Measurements from ENCODE around the gene KLC3. TPM values are rescaled to one million over a fixed set of nuclear protein-coding genes. Genes with fewer than 3 reads are reported as not detected.

Gene KLC3
- total RNA-seq, 1 experiment from 2014 or later = 4.8 TPM

DNA sequence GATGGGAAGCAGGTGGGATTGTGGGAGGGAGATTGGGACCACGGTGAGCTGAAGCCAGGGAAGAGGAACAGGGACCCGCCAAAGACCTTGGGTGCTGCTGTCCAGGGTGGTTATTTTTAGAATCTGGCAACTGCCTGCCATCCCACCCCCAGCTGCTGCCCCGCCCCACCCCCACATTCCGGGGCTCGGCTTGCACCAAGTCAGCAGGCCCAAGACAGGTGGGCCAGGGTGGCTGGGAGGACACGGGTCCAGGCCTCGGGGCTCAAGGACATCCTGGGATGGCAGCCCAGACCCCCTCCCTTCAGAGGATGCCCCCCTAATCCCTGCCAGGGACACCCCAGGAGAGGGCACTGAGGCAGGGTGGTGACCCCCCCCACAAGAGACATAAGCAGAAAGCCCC lies 18.7 kb upstream of the KLC3 start:
- Histone ChIP-seq H3T11ph (ENCODE audit: low read length) (no peak overlapping the region), H3K27me3 (ENCODE audit: insufficient read depth, low read length) (no peaks in the 10 kb centered on the region), H3K14ac (ENCODE audit: insufficient read depth, low read length) (no peak overlapping the region), H3K4me2 (ENCODE audit: insufficient read depth, insufficient read length, low read length) (no peak overlapping the region), H4K91ac (ENCODE audit: insufficient read length, low read depth, low read length) (no peak overlapping the region), H2AFZ (ENCODE audit: low read length) (no peak overlapping the region), H3K18ac (ENCODE audit: insufficient read length, low read depth, low read length) (no peak overlapping the region), H3K23me2 (ENCODE audit: insufficient read length, low read depth, low read length, poor library complexity, severe bottlenecking) (no peaks in the 10 kb centered on the region), H4K8ac (replicated peaks; ENCODE audit: insufficient read length, low read depth, low read length) (no peak overlapping the region), H3K4ac (ENCODE audit: low read depth, low read length) (no peak overlapping the region), H2BK120ac (ENCODE audit: low read depth, low read length, poor library complexity, severe bottlenecking) (no peak overlapping the region), H3K79me2 (ENCODE audit: insufficient read depth, low read length) (no peaks in the 10 kb centered on the region), H4K5ac (ENCODE audit: insufficient read length, low read depth, low read length) (no peak overlapping the region), H3K9me3 (ENCODE audit: control insufficient read depth, low read depth, low read length) (no peaks in the 10 kb centered on the region), H2AK5ac (ENCODE audit: insufficient read length, low read length) (no peak overlapping the region), H2BK15ac (ENCODE audit: low read depth, low read length) (no peak overlapping the region), H2BK20ac (ENCODE audit: low read depth, low read length, poor library complexity, severe bottlenecking) (no peak overlapping the region), H3K9ac (ENCODE audit: extremely low read depth, insufficient read length, low read length) (no peak overlapping the region), H3K4me1 (ENCODE audit: insufficient read depth, low read length) (no peaks in the 10 kb centered on the region), H4K20me1 (ENCODE audit: control insufficient read depth, insufficient read depth, insufficient read length) (no peaks in the 10 kb centered on the region), H3K27ac (ENCODE audit: insufficient read length, low read depth, low read length) (no peak overlapping the region), H3K79me1 (ENCODE audit: insufficient read depth, low read depth, low read length, poor library complexity, severe bottlenecking) (no peaks in the 10 kb centered on the region), H2BK5ac (ENCODE audit: insufficient read length, low read length) (no peak overlapping the region), H2BK12ac (ENCODE audit: insufficient read length, low read depth, low read length) (no peak overlapping the region), H3K56ac (ENCODE audit: insufficient read length, low read depth, low read length) (no peak overlapping the region), H3K23ac (ENCODE audit: insufficient read length, low read depth, low read length) (no peak overlapping the region)
- Mint-ChIP-seq H3K9me3 (no peaks in the 10 kb centered on the region; a peak in 1 of 5 replicates), H3K4me1 (peaks cover 15 to 28% of the 10 kb centered on the region in 2 experiments), H3K4me3 (no peak overlapping the region; a peak in 1 of 5 replicates), H3K36me3 (ENCODE audit: insufficient read depth in 1 of 3, low read depth in 3 of 3) (no peaks in the 10 kb centered on the region), H3K27ac (peak overlapping the region in 1 of 3 experiments; percentile 80; a peak in 1 of 7 replicates), H3K27me3 (ENCODE audit: low read depth) (peaks cover 58% of the 10 kb centered on the region)
- no CpG with 5 or more reads among the region's 7 CpGs for WGBS (ENCODE audit: extremely low coverage, insufficient read length, low lambda C conversion rate)
- DNase-seq = no peak
- TF ChIP-seq CTCF (conservative IDR thresholded peaks at IDR 0.05) = no peak

Data from H9 (cell line).